K562 (cell line): ENCODE results near the gene TULP1. TPM values are rescaled to one million over a fixed set of nuclear protein-coding genes. Genes with fewer than 3 reads are reported as not detected.

ENCODE experiments used
- CCAR2 ChIP-seq: fragments of 200-400 bp; formaldehyde crosslinking; IDR thresholded peaks from 2 replicates; pipeline ENCODE4 v1.6.1; 2017; ENCODE audit warnings: mild to moderate bottlenecking, low read depth, low read length
- CHD4 ChIP-seq: fragments of 200-600 bp; sonication (generic); IDR thresholded peaks from 3 replicates; pipeline ENCODE4 v1.6.1; 2012; ENCODE audit warnings: low read depth, mild to moderate bottlenecking, mixed read lengths, low read length, inconsistent platforms; ENCODE audit not compliant: insufficient read depth, insufficient replicate concordance, poor library complexity, severe bottlenecking
- EHMT2 ChIP-seq: fragments of 450-650 bp; IDR thresholded peaks from 2 replicates; pipeline ENCODE4 v1.6.1; 2018; ENCODE audit warnings: antibody characterized with exemption
- EP400 ChIP-seq: fragments of 450-650 bp; IDR thresholded peaks from 2 replicates; pipeline ENCODE4 v1.6.1; 2017; ENCODE audit warnings: antibody characterized with exemption, mild to moderate bottlenecking, moderate library complexity
- HBP1 ChIP-seq: fragments of 450-650 bp; formaldehyde crosslinking; IDR thresholded peaks from 2 replicates; pipeline ENCODE4 v1.4.0; 2022; ENCODE audit warnings: missing genetic modification characterization
- MAFF ChIP-seq: IDR thresholded peaks from 2 replicates; pipeline ENCODE4 v1.6.1; 2012; ENCODE audit warnings: low read length, improper control_type of control experiment
- MCM5 ChIP-seq: fragments of 450-650 bp; IDR thresholded peaks from 2 replicates; pipeline ENCODE4 v1.6.1; 2016; ENCODE audit warnings: low read depth
- MYNN ChIP-seq, 2 experiments: sonication (generic); formaldehyde crosslinking in 1 of 2; IDR thresholded peaks; 2 replicates each; pipeline versions ENCODE4 v1.5.0 to v1.6.1; 2016 to 2020; ENCODE audit warnings: antibody characterized with exemption in 1 of 2, missing genetic modification reagents in 1 of 2
- NCOA2 ChIP-seq, 2 experiments: fragments of 450-650 bp; IDR thresholded peaks; 2 replicates each; pipeline ENCODE4 v1.6.1; 2018; ENCODE audit warnings: mild to moderate bottlenecking in 2 of 2, moderate library complexity in 1 of 2; ENCODE audit not compliant: partially characterized antibody in 2 of 2
- NFE2 ChIP-seq: IDR thresholded peaks from 2 replicates; pipeline ENCODE4 v1.6.1; 2014; ENCODE audit warnings: antibody characterized with exemption, low read depth
- PHB ChIP-seq: fragments of 250-450 bp; sonication (Bioruptor Pico); IDR thresholded peaks from 2 replicates; pipeline ENCODE4 v1.5.0; 2021
- RBM39 ChIP-seq: fragments of 200-400 bp; formaldehyde crosslinking; optimal IDR thresholded peaks from 2 replicates; pipeline ENCODE3; 2018; ENCODE audit warnings: low read depth, low read length
- SIN3B ChIP-seq: fragments of 450-650 bp; IDR thresholded peaks from 2 replicates; pipeline ENCODE4 v1.6.1; 2017; ENCODE audit warnings: low read depth, mild to moderate bottlenecking, moderate library complexity
- SLC30A9 ChIP-seq: fragments of 250-450 bp; sonication (Bioruptor Pico); IDR thresholded peaks from 2 replicates; pipeline ENCODE4 v1.8.0; 2022; ENCODE audit warnings: mild to moderate bottlenecking, moderate library complexity
- SMAD1 ChIP-seq: fragments of 150-350 bp; IDR thresholded peaks from 2 replicates; pipeline ENCODE4 v1.6.1; 2014; ENCODE audit warnings: low read length, low read depth; ENCODE audit not compliant: partially characterized antibody
- SMAD2 ChIP-seq: fragments of 150-350 bp; IDR thresholded peaks from 2 replicates; pipeline ENCODE4 v1.6.1; 2014; ENCODE audit warnings: low read depth, mild to moderate bottlenecking, low read length
- TAF9B ChIP-seq: fragments of 450-650 bp; IDR thresholded peaks from 2 replicates; pipeline ENCODE4 v1.6.1; 2018; ENCODE audit warnings: mild to moderate bottlenecking; ENCODE audit not compliant: partially characterized antibody
- VEZF1 ChIP-seq: fragments of 200-800 bp; sonication (Bioruptor generic); IDR thresholded peaks from 2 replicates; pipeline ENCODE4 v1.6.1; 2017; ENCODE audit warnings: missing genetic modification characterization, missing compliant biosample characterization
- ZKSCAN1 ChIP-seq: fragments of 150-350 bp; IDR thresholded peaks from 2 replicates; pipeline ENCODE4 v1.6.1; 2016; ENCODE audit warnings: low read depth, low read length
- ZNF282 ChIP-seq: sonication (generic); formaldehyde crosslinking; IDR thresholded peaks from 2 replicates; pipeline ENCODE4 v1.8.1; 2023; ENCODE audit warnings: missing genetic modification reagents
- ZNF740 ChIP-seq, 3 experiments: fragments of 200-800 bp in 1 of 3; sonication (Bioruptor generic) in 1 of 3; sonication (generic) in 1 of 3; formaldehyde crosslinking in 1 of 3; IDR thresholded peaks; 2 replicates each; pipeline versions ENCODE4 v1.6.1 to v1.8.0; 2016 to 2022; ENCODE audit warnings: mild to moderate bottlenecking in 2 of 3, missing compliant biosample characterization in 2 of 3, missing genetic modification characterization in 2 of 3, missing genetic modification reagents in 1 of 3
- ZNF764 ChIP-seq: fragments of 250-450 bp; sonication (Bioruptor Pico); IDR thresholded peaks from 2 replicates; pipeline ENCODE4 v1.4.0; 2020; ENCODE audit warnings: low read depth, mild to moderate bottlenecking, moderate library complexity
- polyA plus RNA-seq, 8 experiments: library from polyadenylated mRNA; depleted of rRNA in 4 of 8; stranded (reverse) in 5 of 8; unstranded in 3 of 8; fragments of >200 nt; fragmentation: Nextera tagmentation in 2 of 8; fragmentation: Illumina TruSeq in 1 of 8; extraction: Ambion mirVana in 2 of 8; extraction: Trizol in 1 of 8; gene quantifications; 2 replicates each; pipeline versions ENCODE4 v1.2.1 to v1.2.3, GENCODE V29; 2011 to 2014; ENCODE audit warnings: inconsistent platforms in 1 of 8, missing spikeins in 1 of 8
- total RNA-seq, 7 experiments: library from RNA; depleted of rRNA in 6 of 7; stranded (reverse); fragments of >200 nt in 6 of 7; fragmentation: Illumina TruSeq in 2 of 7; extraction: Trizol in 2 of 7; gene quantifications; 2 replicates each; pipeline versions ENCODE4 v1.2.1 to v1.2.3, GENCODE V29; 2011 to 2021; ENCODE audit warnings: low replicate concordance in 1 of 7

The TULP1 gene
- total and polyA plus RNA-seq, 9 of the 15 experiments (the other 6 are each of a cell fraction or from before 2014, with no cell fraction given), result 0.06 to 0.17 (median 0.09) TPM; not detected in 6

GRCh38 chr6:35498422-35499067, 14.2 kb downstream of the TULP1 start (continued):
- no peak for TF ChIP-seq SIN3B
- TF ChIP-seq EP400, result peak; percentile 79
- no peak for TF ChIP-seq SMAD2
- no peak for TF ChIP-seq CHD4
- no peak for TF ChIP-seq MCM5
- no peak for TF ChIP-seq SLC30A9 (CRISPR knock-in tag)
- TF ChIP-seq RBM39, result no peak
- no peak for TF ChIP-seq ZKSCAN1
- TF ChIP-seq VEZF1, result no peak
- TF ChIP-seq EHMT2, result no peak
- no peak for TF ChIP-seq MYNN (IDR thresholded peaks at IDR 0.05)
- TF ChIP-seq MYNN (CRISPR knock-in tag; IDR thresholded peaks at IDR 0.05), result no peak
- TF ChIP-seq SMAD1, result no peak
- no peak for TF ChIP-seq PHB (CRISPR knock-in tag)
- TF ChIP-seq CCAR2, result no peak
- TF ChIP-seq MAFF, result no peak
- TF ChIP-seq HBP1 (CRISPR knock-in tag), result no peak
- no peak for TF ChIP-seq TAF9B
- TF ChIP-seq ZNF764, result no peak
- TF ChIP-seq NFE2, result no peak
- TF ChIP-seq ZNF282 (CRISPR knock-in tag), result no peak
- TF ChIP-seq NCOA2 (IDR thresholded peaks at IDR 0.05; ENCODE audit: partially characterized antibody in 2 of 2), result no peak
- TF ChIP-seq ZNF740 (CRISPR knock-in tag; IDR thresholded peaks at IDR 0.05), result no peak; the same call in 1 of the 2 replicates
- TF ChIP-seq ZNF740 (tag; IDR thresholded peaks at IDR 0.05), result no peak
